ENCODE data around the gene ROR2.

The ROR2 gene

DNA sequence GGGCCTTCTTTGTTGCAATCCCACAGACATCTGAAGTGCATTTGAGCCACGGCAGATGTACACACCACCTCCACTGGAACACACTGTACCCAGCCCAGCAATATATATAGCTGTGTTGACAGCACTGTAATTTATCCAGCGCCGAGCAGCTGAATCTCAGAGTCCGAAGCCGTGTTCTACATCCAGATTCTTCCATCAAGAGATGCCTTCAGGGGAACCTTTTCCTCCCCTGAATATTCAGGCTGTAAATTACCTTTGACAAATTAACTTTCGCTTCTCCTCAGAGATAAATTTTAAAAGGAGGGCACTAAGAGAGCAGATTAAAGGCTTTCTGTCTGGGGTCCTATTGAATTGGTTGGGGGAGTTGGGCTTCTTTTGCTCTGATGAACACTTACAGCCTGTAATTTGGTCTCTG is 76.4 kb downstream of the ROR2 start:
- no peak for DNase-seq (ENCODE audit: low spot score)

DNA sequence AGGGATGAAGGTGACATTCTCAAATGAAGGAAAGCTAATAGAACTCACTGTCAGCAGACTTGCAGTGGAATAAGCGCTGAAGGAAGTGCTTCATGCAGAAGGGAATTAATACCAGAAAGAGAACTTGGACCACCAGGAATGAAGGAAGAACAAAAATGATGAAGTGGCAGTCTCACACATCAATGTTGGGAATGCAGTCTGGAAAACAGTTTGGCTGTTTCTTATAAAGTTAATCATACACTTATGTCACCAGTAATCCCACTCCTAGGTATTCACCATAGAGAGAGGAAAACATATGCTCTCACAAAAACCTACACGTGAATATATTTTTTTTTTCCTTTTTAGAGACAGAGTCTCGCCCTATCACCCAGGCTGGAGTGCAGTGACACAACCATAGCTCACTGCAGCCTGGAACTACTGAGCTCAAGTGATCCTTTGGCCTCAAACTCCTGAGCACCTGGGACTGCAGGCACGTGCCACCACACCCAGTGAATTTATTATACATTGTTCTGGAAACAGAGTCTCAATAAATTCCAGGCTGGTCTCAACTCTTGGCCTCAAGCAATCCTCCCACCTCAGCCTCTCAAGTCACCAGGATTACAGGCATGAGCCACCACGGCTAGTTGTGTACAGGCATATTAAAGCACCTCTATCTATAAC is 81.2 kb downstream of the ROR2 start:
- DNase-seq (ENCODE audit: low spot score), result no peak

DNA sequence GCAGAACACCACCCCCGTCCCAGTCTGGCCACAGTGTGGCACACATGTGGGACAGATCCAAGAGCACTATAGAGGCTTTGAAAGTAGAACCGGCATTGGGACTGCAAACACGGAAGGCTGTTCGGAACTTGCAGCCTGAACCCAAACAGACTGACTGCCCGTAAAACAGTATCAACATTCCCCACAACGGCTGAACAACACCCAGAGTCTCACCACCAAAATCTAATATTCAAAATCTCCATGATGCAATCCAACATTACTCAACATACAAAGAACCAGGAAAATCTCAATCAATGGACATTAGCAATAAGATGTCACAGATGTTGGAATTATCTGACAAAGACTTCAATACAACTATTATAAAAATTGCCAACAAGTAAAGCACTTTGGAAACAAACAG is 82.3 kb downstream of the ROR2 start:
- no peak for DNase-seq (ENCODE audit: low spot score)

DNA sequence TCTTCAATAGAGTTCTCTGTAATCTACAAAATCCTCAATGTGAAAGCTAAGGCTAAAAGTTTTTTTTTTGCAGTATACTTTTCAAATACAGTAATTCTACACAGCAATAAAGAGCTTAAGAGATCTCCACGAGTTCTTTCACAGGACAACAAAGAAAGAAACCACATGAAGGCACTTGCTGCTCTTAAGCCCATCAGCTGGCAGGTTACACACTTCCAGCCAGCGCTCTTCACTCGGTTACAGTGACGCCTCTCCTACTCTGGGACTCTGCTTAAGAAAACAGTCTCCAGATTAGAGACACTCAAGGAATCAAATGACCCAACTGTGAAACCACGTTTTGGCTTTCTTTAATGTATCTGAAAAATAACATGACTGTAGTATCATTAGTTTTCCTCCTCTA is 85.0 kb downstream of the ROR2 start:
- no peak for DNase-seq (ENCODE audit: low spot score)

DNA sequence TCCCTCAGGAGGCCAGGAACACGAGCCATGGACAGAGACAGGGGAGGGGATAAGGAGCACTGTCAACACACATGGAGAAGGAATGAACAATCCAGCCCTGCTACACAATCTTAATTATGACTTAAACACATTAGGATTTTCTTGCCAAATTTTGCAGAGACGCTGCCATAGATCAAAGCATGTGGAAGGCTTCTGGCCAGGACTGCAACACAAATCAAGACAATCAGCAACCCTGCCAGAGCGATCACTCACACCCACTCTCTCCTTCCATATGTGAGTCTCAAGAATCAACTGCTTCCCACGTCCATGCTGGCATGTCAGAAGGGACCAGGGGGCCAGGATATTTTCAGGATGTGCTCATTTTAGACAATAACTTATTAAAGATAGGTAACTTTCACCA is 85.6 kb downstream of the ROR2 start:
- no peak for DNase-seq (ENCODE audit: low spot score)

DNA sequence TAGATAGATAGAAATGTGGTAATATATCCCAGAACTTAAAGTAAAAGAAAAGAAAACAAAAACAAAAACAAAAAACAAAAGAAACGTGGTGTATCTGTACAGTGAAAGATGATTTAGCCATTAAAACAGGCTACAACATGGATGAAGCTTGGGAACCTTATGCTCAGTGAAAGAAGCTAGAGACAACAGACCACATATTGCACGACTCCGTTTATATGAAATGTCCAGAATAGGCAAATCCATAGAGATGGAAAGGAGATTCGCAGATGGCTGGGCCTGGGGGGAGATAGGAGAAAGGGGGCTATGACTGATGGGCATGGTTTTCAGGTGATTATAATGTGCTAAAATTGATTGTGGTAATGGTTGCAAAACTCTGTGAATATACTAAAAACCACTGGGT is 86.6 kb downstream of the ROR2 start:
- no peak for DNase-seq (ENCODE audit: low spot score)

DNA sequence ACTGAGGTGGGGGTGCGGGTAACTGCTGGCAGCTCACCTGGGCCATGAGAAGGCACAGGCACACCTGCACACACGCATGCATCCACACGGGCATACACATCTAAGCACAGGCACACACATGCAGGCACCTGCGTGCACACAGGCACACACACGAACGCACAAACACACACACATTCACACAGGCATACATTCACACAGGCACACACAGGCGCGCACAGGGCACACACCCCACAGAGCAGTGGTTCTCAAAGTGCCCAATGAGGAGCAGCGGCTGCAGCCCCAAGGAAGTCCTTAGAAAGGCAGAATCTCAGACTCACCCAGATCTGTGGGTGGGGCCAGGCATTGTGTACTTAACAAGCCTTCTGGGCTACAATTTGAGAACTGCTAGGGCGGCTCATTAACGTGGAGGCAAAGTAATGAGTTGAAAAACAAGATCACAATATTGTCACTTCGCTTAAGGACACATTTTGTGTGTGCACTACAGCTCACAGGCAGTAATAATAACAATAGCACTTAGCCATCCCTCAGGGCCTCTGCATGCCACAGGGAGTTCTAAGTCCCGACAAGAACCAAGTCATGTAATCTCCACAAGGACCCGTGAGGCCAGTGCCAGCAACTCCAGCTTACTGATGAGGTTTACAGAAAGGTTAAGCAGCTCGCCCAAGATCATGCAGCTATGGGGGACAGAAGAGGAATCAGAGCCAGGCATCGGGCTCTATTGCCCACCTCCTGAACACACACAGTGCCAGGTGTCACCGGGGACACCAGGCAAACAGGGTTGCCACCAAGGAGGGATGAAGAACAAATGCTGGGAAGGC is 91.6 kb downstream of the ROR2 start:
- DNase-seq (ENCODE audit: low spot score), result no peak

DNA sequence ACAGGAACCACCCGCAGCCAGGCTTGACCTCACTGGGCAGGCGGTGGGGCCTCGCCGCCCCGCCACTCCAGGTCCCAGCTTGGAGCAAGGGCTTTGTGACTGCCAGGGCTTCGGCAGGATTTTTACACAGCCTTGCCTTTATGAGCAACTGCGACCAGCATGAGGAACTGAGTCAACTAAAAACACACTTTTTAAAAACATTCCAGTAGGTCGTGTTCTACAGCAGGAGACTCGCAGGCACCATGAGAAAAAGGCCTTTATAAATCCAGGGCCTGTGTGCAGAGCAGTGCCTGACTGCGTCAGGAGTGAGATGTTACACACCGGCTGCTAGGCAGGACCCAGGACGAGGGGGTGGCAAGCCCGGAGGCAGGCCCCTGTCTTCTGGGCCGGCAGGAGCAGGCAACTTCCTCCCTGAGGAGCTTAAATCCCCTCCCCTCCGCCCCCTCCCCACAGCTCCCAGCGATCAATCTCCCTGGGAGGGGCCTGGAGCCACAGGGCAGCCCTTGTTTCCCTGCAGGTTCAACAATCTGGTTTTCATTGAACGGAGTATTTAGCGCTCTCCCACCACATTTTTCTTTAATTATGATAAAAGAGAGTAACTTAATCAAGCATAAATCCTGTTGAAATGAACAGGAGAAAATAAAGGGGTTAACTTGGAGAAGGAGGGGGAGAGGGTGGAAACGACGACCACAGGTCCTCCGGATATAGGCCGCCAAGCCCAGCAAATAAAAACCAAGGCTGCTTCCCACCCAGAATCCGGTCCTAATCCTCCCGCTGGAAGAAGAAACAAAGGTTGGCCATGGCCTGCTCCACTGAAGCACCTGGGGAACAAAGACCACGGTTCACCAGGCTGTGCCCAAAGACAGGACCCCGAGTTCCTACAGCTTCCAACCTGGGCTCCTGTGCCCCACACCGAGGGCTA is 92.5 kb downstream of the ROR2 start:
- no peak for DNase-seq (ENCODE audit: low spot score)

DNA sequence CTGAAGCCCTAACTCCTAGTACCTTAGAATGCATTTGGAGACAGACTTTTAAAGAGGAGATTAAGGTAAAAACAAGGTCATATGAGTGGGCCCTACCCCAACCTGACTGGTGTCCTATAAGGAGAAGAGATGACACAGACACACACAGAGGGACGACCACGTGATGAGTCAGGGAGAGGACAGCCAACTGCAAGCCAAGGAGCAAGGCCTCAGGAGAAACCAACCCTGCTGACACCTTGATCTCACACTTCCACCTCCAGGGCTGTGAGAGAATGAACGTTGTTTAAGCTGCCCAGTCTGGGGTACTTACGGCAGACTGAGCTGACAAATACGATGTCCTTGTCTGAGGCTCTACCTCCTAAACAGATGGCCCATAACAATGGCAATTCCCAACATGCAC is 93.6 kb downstream of the ROR2 start:
- peak; percentile 23 for DNase-seq (ENCODE audit: low spot score)

DNA sequence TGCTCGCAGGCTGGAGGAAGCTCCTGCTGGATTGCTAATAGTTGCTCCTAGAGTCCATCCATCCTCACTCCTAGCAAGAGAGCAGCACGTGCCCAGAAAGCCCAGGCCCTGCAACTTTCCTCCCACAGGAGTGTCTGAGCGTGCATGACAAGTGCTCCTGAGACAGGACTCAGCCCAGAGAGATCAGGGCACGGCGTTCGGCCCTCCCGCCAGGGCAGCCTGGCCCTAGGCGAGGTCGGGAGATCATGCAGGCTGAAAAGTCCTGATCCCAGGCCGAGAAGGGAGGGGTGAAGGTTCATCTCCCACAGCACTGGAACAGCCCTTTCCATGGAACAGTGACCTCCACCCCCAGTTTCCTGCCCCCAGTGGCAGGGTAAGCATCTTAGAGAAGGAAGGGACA is 94.8 kb downstream of the ROR2 start:
- DNase-seq (ENCODE audit: low spot score), result no peak

DNA sequence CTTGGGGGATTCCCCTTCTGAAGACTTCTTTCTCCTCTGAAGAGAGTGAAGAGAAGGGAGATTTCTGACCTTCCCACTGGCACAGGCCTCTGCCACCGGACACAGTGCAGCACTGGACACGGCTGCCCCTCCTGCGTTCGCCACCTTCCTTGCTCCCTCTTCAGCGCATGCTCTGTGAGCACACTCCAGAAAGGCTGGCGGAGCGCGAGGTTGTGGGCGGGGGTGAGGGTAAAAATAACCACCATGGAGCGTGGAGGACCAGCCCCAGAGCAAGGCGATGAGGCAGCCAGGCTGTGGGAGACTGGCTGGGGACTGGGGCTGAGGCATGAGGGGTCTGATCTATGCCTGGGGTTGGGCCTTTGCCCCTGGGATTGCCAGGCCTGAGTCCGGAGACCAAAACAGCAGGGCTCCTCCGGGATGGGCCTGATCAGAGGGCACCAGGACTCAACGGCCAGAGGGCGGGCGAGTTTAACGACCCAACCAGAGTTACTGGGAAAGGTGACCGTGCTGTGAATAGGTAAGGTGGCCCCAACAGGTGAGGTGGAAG is 97.2 kb downstream of the ROR2 start:
- no peak for DNase-seq (ENCODE audit: low spot score)

DNA sequence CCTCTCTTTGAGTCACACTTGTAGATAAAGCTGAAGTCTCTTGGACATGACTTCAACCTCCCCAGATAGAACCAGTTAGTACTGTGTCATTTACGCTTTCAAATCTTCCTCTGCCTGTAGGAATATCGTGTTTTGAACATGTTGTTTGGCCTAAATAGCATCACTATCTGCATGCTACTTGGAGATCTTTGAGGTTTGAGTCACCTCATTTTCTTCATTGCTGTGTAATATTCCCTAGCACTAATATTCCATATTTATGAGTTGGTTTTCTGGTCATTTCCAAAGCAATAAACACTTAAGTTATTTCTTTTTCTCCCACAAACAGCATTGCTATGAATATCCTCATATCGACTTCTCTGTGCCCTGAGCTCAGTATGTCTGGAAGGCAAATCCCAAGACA is 100.3 kb downstream of the ROR2 start:
- no peak for DNase-seq (ENCODE audit: low spot score)

DNA sequence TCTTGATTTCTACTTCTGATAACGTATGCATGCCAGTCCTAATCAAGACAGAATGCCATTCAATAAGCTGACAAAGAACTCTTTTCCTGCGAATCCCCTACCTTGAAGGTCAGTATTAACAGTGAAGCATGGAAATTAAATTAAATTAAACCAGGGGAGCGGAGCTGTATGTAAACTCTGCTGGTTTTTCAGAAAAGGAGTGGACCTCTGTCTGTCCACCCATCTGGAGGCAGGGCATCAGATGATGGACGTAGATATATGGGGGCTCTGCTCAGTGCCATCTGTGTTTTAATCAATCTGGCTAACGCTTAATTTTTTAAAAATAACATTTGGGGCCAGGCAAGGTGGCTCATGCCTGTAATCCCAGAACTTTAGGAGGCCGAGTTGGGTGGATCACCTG is 101.9 kb downstream of the ROR2 start:
- no peak for DNase-seq (ENCODE audit: low spot score)

DNA sequence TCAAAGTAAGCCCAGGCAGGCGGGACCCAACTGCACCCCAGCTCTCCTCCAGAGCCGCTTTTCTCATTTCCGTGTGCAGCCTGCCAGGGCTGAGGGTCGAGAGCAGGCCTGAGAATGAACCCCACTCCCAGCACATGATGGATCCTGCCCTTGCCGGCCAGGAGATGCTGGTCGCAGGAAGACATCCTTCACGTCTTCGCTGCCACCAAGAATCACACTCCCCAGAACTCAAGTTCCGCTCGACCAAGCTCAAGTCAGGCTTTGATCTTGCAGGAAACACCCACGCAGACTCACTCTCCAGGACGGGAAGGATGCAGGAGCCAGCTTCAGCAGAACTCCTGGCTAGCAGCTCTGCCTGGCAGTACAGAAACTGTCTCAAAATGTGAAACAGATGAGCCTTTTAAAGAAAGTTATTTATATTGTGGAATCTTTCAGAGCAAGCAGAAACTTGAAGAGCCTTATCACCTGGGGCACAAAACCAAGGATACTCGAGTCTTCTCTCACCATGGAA is 102.4 kb downstream of the ROR2 start:
- DNase-seq (ENCODE audit: low spot score), result peak; percentile 47

DNA sequence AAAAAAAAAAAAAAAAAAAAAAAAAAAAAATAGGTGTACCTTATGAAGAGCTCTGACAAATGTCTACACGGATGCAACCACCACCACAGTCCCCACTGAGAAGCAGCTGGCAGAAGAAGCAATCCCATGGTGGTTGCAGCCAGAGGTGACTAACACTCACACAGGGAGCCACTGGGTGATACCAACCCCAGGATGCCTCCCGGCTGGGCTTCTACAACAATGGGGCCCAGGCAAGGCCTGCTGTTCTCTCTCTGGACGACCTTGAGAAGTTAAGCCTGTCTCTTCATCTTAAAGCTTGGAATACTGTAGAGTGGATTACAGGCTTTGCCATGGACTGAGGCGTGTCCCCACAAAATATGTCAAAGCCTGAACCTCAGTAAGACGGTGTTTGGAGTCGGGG is 104.1 kb downstream of the ROR2 start:
- no peak for DNase-seq (ENCODE audit: low spot score)

DNA sequence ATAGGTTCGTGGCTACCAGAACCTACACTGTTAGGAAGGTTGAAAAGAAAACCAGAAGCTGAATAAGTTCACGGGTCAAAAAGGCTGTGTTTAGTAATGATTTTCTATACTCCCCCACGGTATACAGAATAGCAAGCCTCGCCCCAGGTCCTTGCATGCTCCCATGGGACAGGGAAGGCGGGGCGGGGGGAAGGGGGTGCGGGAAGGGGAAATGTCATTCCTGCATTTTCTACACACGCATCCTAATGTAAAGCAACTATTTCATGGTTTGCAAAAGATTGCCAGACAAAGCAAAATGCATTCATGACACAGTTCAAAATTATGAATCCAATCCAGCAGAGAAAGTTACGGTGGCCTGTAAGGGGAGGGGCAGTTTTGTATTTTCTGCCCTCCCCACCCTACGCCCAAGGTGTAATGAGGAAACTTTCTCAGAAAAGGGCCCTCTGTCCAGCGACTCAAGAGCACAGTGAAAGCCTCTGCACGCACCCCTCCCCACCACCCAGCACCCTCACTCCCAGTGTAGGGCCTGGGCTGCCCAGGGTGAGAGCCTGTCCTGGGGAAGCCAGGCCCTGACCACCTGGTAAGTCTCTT is 105.2 kb downstream of the ROR2 start:
- no peak for DNase-seq (ENCODE audit: low spot score)

DNA sequence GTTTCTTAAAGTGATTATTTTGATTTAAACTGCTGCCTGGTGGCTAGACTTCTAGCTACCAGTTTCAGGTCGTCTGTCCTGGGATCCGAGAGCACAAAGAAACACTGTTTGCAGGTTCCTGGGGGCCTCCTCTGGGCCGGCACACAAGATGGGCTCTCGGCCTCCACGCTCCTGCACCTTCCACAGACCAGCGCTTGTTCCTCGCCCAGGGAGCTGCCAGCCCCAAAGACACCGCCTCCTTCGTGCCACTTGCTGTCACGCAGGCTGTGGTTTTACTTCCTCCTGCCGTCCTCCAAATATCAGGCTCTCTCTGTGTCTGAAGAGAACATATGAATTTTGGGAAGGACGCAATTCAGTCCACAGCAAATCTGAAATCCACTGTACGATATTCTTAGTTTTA is 105.8 kb downstream of the ROR2 start:
- DNase-seq (ENCODE audit: low spot score), result no peak

DNA sequence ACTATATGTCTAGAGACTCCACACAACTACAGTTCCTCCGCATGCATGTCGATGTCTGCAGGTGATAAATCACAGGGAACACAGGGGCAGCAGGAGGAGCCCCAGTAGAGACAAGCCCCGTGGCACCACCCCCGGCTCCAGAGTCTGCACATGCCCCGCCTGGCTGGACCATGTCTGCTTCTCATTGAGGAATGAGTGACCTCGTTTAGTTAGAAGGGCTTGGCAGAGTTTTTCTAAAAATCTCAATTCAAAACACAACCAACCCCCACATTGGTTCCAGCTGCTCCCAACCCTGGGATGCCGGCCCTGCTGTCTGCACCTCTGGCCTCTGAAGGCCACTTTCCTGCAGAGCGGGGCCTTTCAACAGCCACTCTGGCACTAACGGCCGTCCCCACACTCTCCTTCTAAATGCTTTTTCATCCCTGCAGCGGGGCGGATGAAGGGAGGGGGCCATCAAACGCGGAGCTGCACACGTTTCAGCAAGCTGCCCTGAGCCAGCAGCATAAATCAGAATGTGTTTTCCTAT is 106.3 kb downstream of the ROR2 start:
- DNase-seq (ENCODE audit: low spot score), result no peak

DNA sequence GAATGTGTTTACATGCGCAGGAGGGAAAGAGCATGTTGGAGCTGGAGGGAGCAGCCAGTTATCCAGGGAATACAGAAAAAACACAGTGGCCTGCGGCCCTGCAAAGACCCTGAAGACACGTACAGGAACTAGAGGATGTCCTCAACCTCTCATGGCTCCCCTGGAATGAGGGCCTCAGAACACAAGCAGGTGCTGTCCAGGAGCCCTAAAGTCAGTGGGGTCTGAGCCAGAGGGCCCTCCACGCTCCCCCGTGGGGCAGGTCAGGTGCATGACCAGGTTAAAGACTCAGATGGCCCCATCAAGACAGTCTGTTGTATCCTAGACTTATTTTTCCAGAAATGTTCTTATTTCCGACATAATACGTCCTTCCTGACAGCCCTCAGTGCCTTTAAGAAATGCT is 106.9 kb downstream of the ROR2 start:
- no peak for DNase-seq (ENCODE audit: low spot score)

DNA sequence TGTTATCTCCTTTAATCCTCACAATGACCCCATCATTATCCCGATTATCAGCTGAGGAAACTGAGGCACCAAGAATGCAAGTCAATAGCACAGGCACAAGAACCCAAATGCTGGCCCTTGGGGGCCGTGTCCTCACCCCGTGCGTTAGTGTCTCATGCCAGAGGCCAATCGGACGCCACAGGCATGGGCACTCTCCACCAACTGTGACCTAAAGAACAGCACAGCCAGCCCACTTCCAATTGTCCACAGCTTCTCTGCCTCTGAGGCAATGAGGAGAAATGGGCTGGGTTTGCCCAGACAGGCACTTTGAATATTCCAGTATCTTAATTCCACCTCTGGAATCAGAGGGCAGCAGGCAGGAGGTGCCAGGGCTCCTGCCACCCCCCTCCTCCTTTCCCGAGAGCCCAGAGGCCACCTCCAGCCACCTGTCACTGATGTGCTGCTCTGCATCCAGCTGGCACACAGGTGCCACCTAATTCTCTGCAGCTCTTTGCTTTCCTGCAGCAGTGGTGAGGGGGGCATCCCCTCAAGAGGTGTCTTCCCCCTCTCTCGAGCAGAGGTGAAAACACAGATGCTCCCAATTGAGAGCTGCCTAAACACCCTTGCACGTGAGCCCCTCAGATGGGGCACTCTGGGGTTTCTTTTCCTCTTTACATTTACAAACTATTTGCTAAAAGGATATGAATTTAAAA is 107.5 kb downstream of the ROR2 start:
- DNase-seq (ENCODE audit: low spot score), result no peak

DNA sequence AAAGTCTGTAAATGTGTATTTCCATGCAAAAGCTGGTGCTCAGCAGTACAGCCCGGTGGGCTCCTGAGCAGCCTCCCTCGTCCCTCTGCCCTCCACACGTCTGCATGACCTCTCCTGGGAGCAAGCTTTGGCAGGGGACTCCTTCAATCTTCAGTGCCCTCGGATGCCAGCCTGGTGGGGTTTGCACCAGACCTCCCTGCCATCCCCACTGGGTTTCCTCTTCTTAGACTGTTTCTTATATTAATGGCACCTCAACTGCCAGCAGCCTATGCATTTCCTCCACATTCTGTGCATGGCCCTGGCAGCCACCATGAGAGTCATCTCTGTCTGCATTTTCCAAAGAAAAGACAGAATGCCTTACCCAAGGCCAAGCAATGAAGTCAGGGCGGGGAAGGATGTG is 108.4 kb downstream of the ROR2 start:
- DNase-seq (ENCODE audit: low spot score), result no peak
